Astrocyte of the cerebellum (primary cell): Measurements from ENCODE around the gene ZNF433.

Source experiments
- DNase-seq: peaks from one replicate; pipeline ENCODE4 v3.0.0-alpha.2; 2011; ENCODE audit warnings: low read depth
- H3K4me3 ChIP-seq: 2 replicates; pipeline ENCODE4 v1.5.1; 2011; ENCODE audit warnings: mild to moderate bottlenecking, low read depth, low read length, moderate library complexity
- CTCF ChIP-seq: IDR thresholded peaks from 2 replicates; pipeline ENCODE4 v1.5.1; 2012; ENCODE audit warnings: low read length, low read depth, moderate library complexity, mild to moderate bottlenecking; ENCODE audit errors: missing control alignments
- in situ Hi-C: cut with HindIII; loops from 2 replicates; pipeline ENCODE4 v1.10.0; 2017; ENCODE audit warnings: low sequenced_read_pairs

ZNF433 gene

GRCh38 chr19:12052497-12053169, 17.2 kb upstream of the ZNF433 start, which contains the start of gene ZNF878:
Gene ZNF878, minus strand, starts transcription at chr19:12052961. Its CDS starts 160 bp downstream, at chr19:12052801.
- H3K4me3 ChIP-seq = peak within 1 kb of the TSS; percentile 64
- peak; percentile 44 for DNase-seq
- in situ Hi-C loops = no loop called here
- TF ChIP-seq CTCF = no peak

- peak overlapping the region; percentile 64 for H3K4me3 ChIP-seq
- DNase-seq = no peak
- no peak for TF ChIP-seq CTCF
- in situ Hi-C loops = no loop called here
Measured at GRCh38 chr19:12052091-12052496, 16.6 kb upstream of the ZNF433 start.

- H3K4me3 ChIP-seq = no peak overlapping the region
- TF ChIP-seq CTCF = no peak
- in situ Hi-C loops = no loop called here
- DNase-seq = no peak
Measured at GRCh38 chr19:12047868-12048267, 12.4 kb upstream of the ZNF433 start.

- H3K4me3 ChIP-seq = no peak overlapping the region
- TF ChIP-seq CTCF = no peak
- no peak for DNase-seq
- in situ Hi-C loops = no loop called here
Measured at GRCh38 chr19:12043752-12044422, 8.4 kb upstream of the ZNF433 start.

- H3K4me3 ChIP-seq = no peak overlapping the region
- in situ Hi-C loops = no loop called here
- TF ChIP-seq CTCF = no peak
- no peak for DNase-seq
Measured at GRCh38 chr19:12042893-12043292, 7.4 kb upstream of the ZNF433 start.

- TF ChIP-seq CTCF = no peak
- peak overlapping the region; percentile 86 for H3K4me3 ChIP-seq
- in situ Hi-C loops = no loop called here
- no peak for DNase-seq
Measured at GRCh38 chr19:12034620-12035019, 859 bp downstream of the ZNF433 start.
